DND-41 (cell line): ENCODE measurements around the gene ZC2HC1B.

Experiments used
- ATAC-seq: fragments of 200-7000 bp; cut with Tn5 transposase; 3 replicates; pipeline ENCODE4 v1.9.1; 2021; ENCODE audit warnings: low read depth; ENCODE audit not compliant: insufficient read depth
- DNase-seq: peaks from one replicate; pipeline ENCODE4 v3.0.0-alpha.2; 2020
- H2AFZ ChIP-seq: 2 replicates; pipeline ENCODE4 v1.6.0; 2012; ENCODE audit warnings: low read depth, low read length
- H3K27ac ChIP-seq: 2 replicates; pipeline ENCODE4 v1.5.1; 2012; ENCODE audit warnings: low read length, inconsistent platforms
- H3K27me3 ChIP-seq: fragments of 200-600 bp; sonication (generic); 2 replicates; pipeline ENCODE4 v1.6.0; 2012; ENCODE audit warnings: low read length, mild to moderate bottlenecking, inconsistent platforms; ENCODE audit not compliant: insufficient read depth, poor library complexity
- H3K36me3 ChIP-seq: 2 replicates; pipeline ENCODE4 v1.5.1; 2012; ENCODE audit warnings: low read length, inconsistent platforms; ENCODE audit not compliant: insufficient read depth
- H3K4me1 ChIP-seq: 2 replicates; pipeline ENCODE4 v1.5.1; 2012; ENCODE audit warnings: mild to moderate bottlenecking, low read length; ENCODE audit not compliant: insufficient read depth
- H3K4me2 ChIP-seq: 2 replicates; pipeline ENCODE4 v1.6.0; 2012; ENCODE audit warnings: mild to moderate bottlenecking, moderate library complexity, low read length, inconsistent platforms; ENCODE audit not compliant: insufficient read depth
- H3K4me3 ChIP-seq, 2 experiments: fragments of 200-600 bp in 1 of 2; shearing (Covaris generic) in 1 of 2; 2 replicates each; pipeline ENCODE4 v1.5.1; 2012 to 2016; ENCODE audit warnings: inconsistent platforms in 2 of 2, low read length in 2 of 2, mild to moderate bottlenecking in 2 of 2, low read depth in 1 of 2, moderate library complexity in 1 of 2
- H3K79me2 ChIP-seq: 2 replicates; pipeline ENCODE4 v1.6.0; 2012; ENCODE audit warnings: low read length, inconsistent platforms; ENCODE audit not compliant: insufficient read depth
- H3K9ac ChIP-seq: 2 replicates; pipeline ENCODE4 v1.6.0; 2012; ENCODE audit warnings: low read depth, mild to moderate bottlenecking, inconsistent platforms, low read length, moderate library complexity
- H3K9me3 ChIP-seq: 2 replicates; pipeline ENCODE4 v1.5.1; 2012; ENCODE audit warnings: low read length, moderate library complexity, mild to moderate bottlenecking, inconsistent platforms; ENCODE audit not compliant: insufficient read depth, severe bottlenecking
- H4K20me1 ChIP-seq: 2 replicates; pipeline ENCODE4 v1.6.0; 2012; ENCODE audit warnings: low read length; ENCODE audit not compliant: insufficient read depth
- CTCF ChIP-seq: IDR thresholded peaks from 2 replicates; pipeline ENCODE4 v1.5.1; 2012; ENCODE audit warnings: borderline replicate concordance, low read length, moderate library complexity, mild to moderate bottlenecking; ENCODE audit not compliant: poor library complexity, severe bottlenecking; ENCODE audit errors: extremely low read depth
- EZH2 ChIP-seq: IDR thresholded peaks from 3 replicates; pipeline ENCODE4 v1.6.1; 2012; ENCODE audit warnings: borderline replicate concordance, low read depth, mild to moderate bottlenecking, moderate library complexity, low read length, inconsistent platforms; ENCODE audit not compliant: severe bottlenecking

Gene ZC2HC1B

GRCh38 chr6:143980921-143981320, 116.6 kb downstream of the ZC2HC1B start:
- no peaks in the 10 kb centered on the region for H3K79me2 ChIP-seq

GRCh38 chr6:143982968-143983367, 118.7 kb downstream of the ZC2HC1B start:
- Histone ChIP-seq H3K36me3 (no peaks in the 10 kb centered on the region), H3K27ac (no peak overlapping the region), H3K27me3 (no peaks in the 10 kb centered on the region), H3K4me3 (no peak overlapping the region), H3K4me1 (no peaks in the 10 kb centered on the region), H3K4me2 (no peak overlapping the region), H3K9ac (no peak overlapping the region), H2AFZ (no peak overlapping the region), H3K9me3 (no peaks in the 10 kb centered on the region), H4K20me1 (no peaks in the 10 kb centered on the region), H3K79me2 (no peaks in the 10 kb centered on the region)
- TF ChIP-seq CTCF (no peak), EZH2 (no peak)
- DNase-seq (no peak), ATAC-seq (no peak)

More at GRCh38 chr6:143980921-143981320, 116.6 kb downstream of the ZC2HC1B start:
- TF ChIP-seq EZH2 (no peak), CTCF (no peak)
- no peak overlapping the region for H3K27ac ChIP-seq
- no peaks in the 10 kb centered on the region for H4K20me1 ChIP-seq
- H3K9ac ChIP-seq = no peak overlapping the region
- no peaks in the 10 kb centered on the region for H3K9me3 ChIP-seq
- DNase-seq (no peak), ATAC-seq (no peak)
- H3K27me3 ChIP-seq = no peaks in the 10 kb centered on the region
- no peak overlapping the region for H3K4me3 ChIP-seq
- H3K36me3 ChIP-seq = no peaks in the 10 kb centered on the region
- no peak overlapping the region for H3K4me2 ChIP-seq
- H3K4me1 ChIP-seq = no peaks in the 10 kb centered on the region
- no peak overlapping the region for H2AFZ ChIP-seq

GRCh38 chr6:143984666-143985065, 120.4 kb downstream of the ZC2HC1B start:
- Histone ChIP-seq H3K4me3 (no peak overlapping the region), H3K27me3 (no peaks in the 10 kb centered on the region), H3K4me1 (no peaks in the 10 kb centered on the region), H3K36me3 (no peaks in the 10 kb centered on the region), H3K27ac (no peak overlapping the region), H3K9ac (no peak overlapping the region), H4K20me1 (no peaks in the 10 kb centered on the region), H3K9me3 (no peaks in the 10 kb centered on the region), H3K79me2 (no peaks in the 10 kb centered on the region), H3K4me2 (no peak overlapping the region), H2AFZ (no peak overlapping the region)
- TF ChIP-seq EZH2 (no peak), CTCF (no peak)
- ATAC-seq = no peak
- DNase-seq = no peak
